Activated CD4-positive, alpha-beta T cell treated with anti-CD3 and anti-CD28 coated beads, Interleukin-2, amount 10 ng/mL, durations not matched to agents 7 days and 5 days (primary cell): ENCODE data around the gene CHAF1A. TPM values are rescaled to one million over a fixed set of nuclear protein-coding genes. Genes with fewer than 3 reads are reported as not detected.
A peak's percentile ranks its signal among the peaks of the same experiment; 100 is the strongest.

Experiments
- CTCF ChIA-PET: fragments of 350-600 bp; sonication (Branson Sonifier 250); formaldehyde crosslinking; loops from one replicate; lab custom pipeline; 2021; ENCODE audit warnings: antibody characterized with exemption; lab: Charles Lee
- POLR2A ChIA-PET: fragments of 350-600 bp; sonication (Branson Sonifier 250); formaldehyde crosslinking; loops from one replicate; lab custom pipeline; 2021; ENCODE audit warnings: antibody characterized with exemption; lab: Charles Lee
- DNase-seq: peaks from one replicate; pipeline ENCODE4 v3.0.0-alpha.2; 2020
- H3K27ac Mint-ChIP-seq: one replicate; pipeline ENCODE4 v1.8.0; 2021; ENCODE audit warnings: mild to moderate bottlenecking, moderate library complexity, mixed read lengths
- H3K27me3 Mint-ChIP-seq: one replicate; pipeline ENCODE4 v1.8.0; 2021; ENCODE audit warnings: mixed read lengths
- H3K36me3 Mint-ChIP-seq: one replicate; pipeline ENCODE4 v1.8.0; 2021; ENCODE audit warnings: low read depth, mixed read lengths
- H3K4me1 Mint-ChIP-seq: one replicate; pipeline ENCODE4 v1.8.0; 2021; ENCODE audit warnings: mixed read lengths
- H3K4me3 Mint-ChIP-seq: one replicate; pipeline ENCODE4 v1.8.0; 2021; ENCODE audit warnings: mild to moderate bottlenecking, moderate library complexity, mixed read lengths
- H3K9me3 Mint-ChIP-seq: one replicate; pipeline ENCODE4 v1.8.0; 2021; ENCODE audit warnings: mixed read lengths
- total RNA-seq, 2 experiments: library from RNA; stranded (reverse); gene quantifications; one replicate each; pipeline ENCODE4 v1.2.3, GENCODE V29; 2021

The CHAF1A gene
- total RNA-seq, 2 experiments from 2014 or later = 77.1 to 83.7 TPM

- Mint-ChIP-seq H3K4me1 (peaks cover 23% of the 10 kb centered on the region), H3K9me3 (no peaks in the 10 kb centered on the region), H3K4me3 (no peak overlapping the region), H3K27ac (no peak overlapping the region), H3K36me3 (peaks cover 2% of the 10 kb centered on the region), H3K27me3 (no peaks in the 10 kb centered on the region)
- ChIA-PET POLR2A (no interaction called here), CTCF (interaction anchor here (0.5 to 2.0 kb wide), 10 partner anchors 15 to 205 kb away, joined by 3 to 11 read pairs (median 4); partner anchors contain the start of genes MPND and SH3GL1)
- peak; percentile 99 for DNase-seq
Measured at GRCh38 chr19:4471403-4472173, 69.1 kb downstream of the CHAF1A start.

- H3K27me3 Mint-ChIP-seq = no peaks in the 10 kb centered on the region
- H3K4me1 Mint-ChIP-seq = peaks cover 23% of the 10 kb centered on the region
- peak within 1 kb of the TSS; percentile 76 for H3K27ac Mint-ChIP-seq
- POLR2A ChIA-PET = interaction anchor here (0.6 kb wide), 1 partner anchor 24 kb away, joined by 3 read pairs; no protein-coding TSS in a partner anchor
- peak within 1 kb of the TSS; percentile 75 for H3K4me3 Mint-ChIP-seq
- H3K9me3 Mint-ChIP-seq = no peaks in the 10 kb centered on the region
- CTCF ChIA-PET = interaction anchor here (1.6 to 2.0 kb wide), 2 partner anchors 72 to 205 kb away, joined by 4 to 11 read pairs; partner anchors contain the start of gene SH3GL1
- DNase-seq = no peak
- H3K36me3 Mint-ChIP-seq = peaks cover 5% of the 10 kb centered on the region
Measured at GRCh38 chr19:4472174-4472974, 69.9 kb downstream of the CHAF1A start, which contains the start of gene HDGFL2. Gene HDGFL2, plus strand, starts transcription at chr19:4472297. Its CDS starts 54 bp downstream, at chr19:4472351.

- Mint-ChIP-seq H3K36me3 (peaks cover 10% of the 10 kb centered on the region), H3K27ac (peak overlapping the region; percentile 80), H3K4me1 (peaks cover 23% of the 10 kb centered on the region), H3K27me3 (no peaks in the 10 kb centered on the region), H3K4me3 (peak overlapping the region; percentile 75), H3K9me3 (no peaks in the 10 kb centered on the region)
- CTCF ChIA-PET = no interaction called here
- DNase-seq = no peak
- POLR2A ChIA-PET = interaction anchor here (0.6 kb wide), 1 partner anchor 23 kb away, joined by 3 read pairs; no protein-coding TSS in a partner anchor
Measured at GRCh38 chr19:4473011-4473762, 70.7 kb downstream of the CHAF1A start.

- H3K27me3 Mint-ChIP-seq = no peaks in the 10 kb centered on the region
- ChIA-PET CTCF (interaction anchor here (0.6 to 1.4 kb wide), 4 partner anchors 11 to 193 kb away, joined by 3 to 5 read pairs (median 4); partner anchors contain the start of gene SH3GL1), POLR2A (no interaction called here)
- DNase-seq = no peak
- H3K4me1 Mint-ChIP-seq = peaks cover 23% of the 10 kb centered on the region
- peaks cover 12% of the 10 kb centered on the region for H3K36me3 Mint-ChIP-seq
- H3K9me3 Mint-ChIP-seq = no peaks in the 10 kb centered on the region
- H3K27ac Mint-ChIP-seq = peak overlapping the region; percentile 80
- peak overlapping the region; percentile 75 for H3K4me3 Mint-ChIP-seq
Measured at GRCh38 chr19:4473763-4474513, 71.5 kb downstream of the CHAF1A start.

- peak; percentile 49 for DNase-seq
- H3K27me3 Mint-ChIP-seq = no peaks in the 10 kb centered on the region
- H3K4me3 Mint-ChIP-seq = peak overlapping the region; percentile 75
- ChIA-PET POLR2A (interaction anchor here (0.7 kb wide), 1 partner anchor 39 kb away, joined by 10 read pairs; no protein-coding TSS in a partner anchor), CTCF (interaction anchor here (0.6 to 1.4 kb wide), 5 partner anchors 10 to 193 kb away, joined by 3 to 5 read pairs (median 3); partner anchors contain the start of gene SH3GL1)
- no peaks in the 10 kb centered on the region for H3K9me3 Mint-ChIP-seq
- H3K4me1 Mint-ChIP-seq = peaks cover 23% of the 10 kb centered on the region
- H3K36me3 Mint-ChIP-seq = peaks cover 12% of the 10 kb centered on the region
- peak overlapping the region; percentile 80 for H3K27ac Mint-ChIP-seq
Measured at GRCh38 chr19:4474514-4475022, 72.1 kb downstream of the CHAF1A start.

- no peaks in the 10 kb centered on the region for H3K27me3 Mint-ChIP-seq
- peaks cover 17% of the 10 kb centered on the region for H3K4me1 Mint-ChIP-seq
- H3K27ac Mint-ChIP-seq = no peak overlapping the region
- ChIA-PET POLR2A (no interaction called here), CTCF (interaction anchor here (0.8 kb wide), 1 partner anchor 58 kb away, joined by 3 read pairs; the partner anchor contains the start of gene PLIN5)
- no peaks in the 10 kb centered on the region for H3K9me3 Mint-ChIP-seq
- peaks cover 12% of the 10 kb centered on the region for H3K36me3 Mint-ChIP-seq
- DNase-seq = no peak
- H3K4me3 Mint-ChIP-seq = no peak overlapping the region
Measured at GRCh38 chr19:4477034-4477801, 74.8 kb downstream of the CHAF1A start.

- DNase-seq = no peak
- Mint-ChIP-seq H3K4me1 (peaks cover 3% of the 10 kb centered on the region), H3K4me3 (no peak overlapping the region), H3K27ac (no peak overlapping the region), H3K36me3 (peaks cover 7% of the 10 kb centered on the region), H3K9me3 (no peaks in the 10 kb centered on the region), H3K27me3 (no peaks in the 10 kb centered on the region)
- CTCF ChIA-PET = interaction anchor here (0.8 to 1.2 kb wide), 2 partner anchors 42 to 113 kb away, joined by 3 read pairs; no protein-coding TSS in a partner anchor
- POLR2A ChIA-PET = no interaction called here
Measured at GRCh38 chr19:4482721-4483364, 80.4 kb downstream of the CHAF1A start.

- Mint-ChIP-seq H3K27ac (no peak overlapping the region), H3K27me3 (no peaks in the 10 kb centered on the region), H3K36me3 (peaks cover 5% of the 10 kb centered on the region), H3K9me3 (no peaks in the 10 kb centered on the region), H3K4me1 (peaks cover 3% of the 10 kb centered on the region), H3K4me3 (no peak overlapping the region)
- DNase-seq = no peak
- ChIA-PET CTCF (interaction anchor here (1.2 kb wide), 1 partner anchor 136 kb away, joined by 3 read pairs; no protein-coding TSS in a partner anchor), POLR2A (no interaction called here)
Measured at GRCh38 chr19:4483385-4483784, 80.9 kb downstream of the CHAF1A start.

- Mint-ChIP-seq H3K27ac (no peak overlapping the region), H3K4me3 (no peak overlapping the region), H3K9me3 (no peaks in the 10 kb centered on the region), H3K27me3 (no peaks in the 10 kb centered on the region), H3K36me3 (peaks cover 18% of the 10 kb centered on the region), H3K4me1 (peaks cover 3% of the 10 kb centered on the region)
- CTCF ChIA-PET = no interaction called here
- DNase-seq = no peak
- POLR2A ChIA-PET = no interaction called here
Measured at GRCh38 chr19:4487572-4487971, 85.1 kb downstream of the CHAF1A start.

- POLR2A ChIA-PET = no interaction called here
Measured at GRCh38 chr19:4488496-4488895, 86.1 kb downstream of the CHAF1A start.

More at GRCh38 chr19:4488496-4488895, 86.1 kb downstream of the CHAF1A start:
- peaks cover 3% of the 10 kb centered on the region for H3K4me1 Mint-ChIP-seq
- no peak for DNase-seq
- H3K36me3 Mint-ChIP-seq = peaks cover 18% of the 10 kb centered on the region
- H3K27ac Mint-ChIP-seq = no peak overlapping the region
- H3K27me3 Mint-ChIP-seq = no peaks in the 10 kb centered on the region
- CTCF ChIA-PET = no interaction called here
- no peaks in the 10 kb centered on the region for H3K9me3 Mint-ChIP-seq
- H3K4me3 Mint-ChIP-seq = no peak overlapping the region
